Sciatic nerve (tissue), 2 donors: ENCODE data around the gene TOMM40L. TPM values are rescaled to one million over a fixed set of nuclear protein-coding genes. Genes with fewer than 3 reads are reported as not detected.
A peak's percentile ranks its signal among the peaks of the same experiment; 100 is the strongest.
"Not testable (repeated sequence)": the region's sequence is repeated elsewhere in the genome, so short reads cannot be mapped to it uniquely, and the experiment has no call there.

ENCODE experiments used
- ATAC-seq: fragments of 200-7000 bp; cut with Tn5 transposase; one replicate; pipeline ENCODE4 v1.9.1; 2020; ENCODE audit warnings: mild to moderate bottlenecking, moderate library complexity
- DNase-seq: peaks from one replicate; pipeline ENCODE4 v3.0.0-alpha.2; 2020; ENCODE audit warnings: low spot score
- intact Hi-C: fragments of 100-400 bp; cut with DNase I; formaldehyde crosslinking; loops from one replicate; pipeline ENCODE4 v1.14.2; 2022
- total RNA-seq: library from RNA; stranded (reverse); fragmentation: NEBNext Ultra II Directional; extraction: Animal tissue kit (Norgen Biotek cat#: 25700); gene quantifications from one replicate; pipeline ENCODE4 v1.2.1, GENCODE V29; 2021
- donor health status: DM: no; HTN: no; CAD: no.
- donor health status: DM: no; HTN: no; CAD: no.

The TOMM40L gene
- total RNA-seq, 1 donor from 2014 or later = 11.0 TPM

GRCh38 chr1:161235957-161236775 is 10.3 kb downstream of the TOMM40L start:
- DNase-seq (no peak), ATAC-seq (no peak)
- intact Hi-C loops = no loop called here

GRCh38 chr1:161238039-161238473 is 12.2 kb downstream of the TOMM40L start, which contains the start of gene NR1I3:
NR1I3 (minus strand) TSS chr1:161238203; CDS start chr1:161236565, 1,638 bp downstream.
- intact Hi-C loops = no loop called here
- DNase-seq = no peak
- no peak for ATAC-seq

- intact Hi-C loops = no loop called here
- DNase-seq (no peak), ATAC-seq (no peak)
Measured at GRCh38 chr1:161241682-161242081, 15.8 kb downstream of the TOMM40L start.

GRCh38 chr1:161242313-161242712 is 16.5 kb downstream of the TOMM40L start:
- intact Hi-C loops = no loop called here
- no peak for DNase-seq
- no peak for ATAC-seq

GRCh38 chr1:161244888-161245287 is 19.0 kb downstream of the TOMM40L start:
- intact Hi-C loops = no loop called here
- ATAC-seq (no peak), DNase-seq (no peak)

GRCh38 chr1:161250100-161250499 is 24.2 kb downstream of the TOMM40L start:
- intact Hi-C loops, DNase-seq, ATAC-seq: not testable (repeated sequence)

- intact Hi-C loops = no loop called here
- no peak for DNase-seq
- no peak for ATAC-seq
Measured at GRCh38 chr1:161250829-161251228, 25.0 kb downstream of the TOMM40L start.

GRCh38 chr1:161251579-161251978 is 25.7 kb downstream of the TOMM40L start:
- intact Hi-C loops = no loop called here
- no peak for ATAC-seq
- no peak for DNase-seq

GRCh38 chr1:161255302-161255701 is 29.4 kb downstream of the TOMM40L start:
- intact Hi-C loops, ATAC-seq, DNase-seq: not testable (repeated sequence)

- DNase-seq, intact Hi-C loops, ATAC-seq: not testable (repeated sequence)
Measured at GRCh38 chr1:161255955-161256520, 30.2 kb downstream of the TOMM40L start.

GRCh38 chr1:161257109-161257508 is 31.2 kb downstream of the TOMM40L start:
- ATAC-seq, DNase-seq, intact Hi-C loops: not testable (repeated sequence)

- intact Hi-C loops = no loop called here
- ATAC-seq (peak; percentile 70), DNase-seq (peak; percentile 63)
Measured at GRCh38 chr1:161258439-161259344, 32.8 kb downstream of the TOMM40L start, which contains the start of gene PCP4L1. PCP4L1 (plus strand) TSS chr1:161258745; CDS start chr1:161258975, 230 bp downstream.

GRCh38 chr1:161259345-161259702 is 33.5 kb downstream of the TOMM40L start:
- no peak for DNase-seq
- ATAC-seq = no peak
- intact Hi-C loops = no loop called here

GRCh38 chr1:161259765-161260164 is 33.9 kb downstream of the TOMM40L start:
- no peak for ATAC-seq
- DNase-seq = no peak
- intact Hi-C loops = no loop called here

- ATAC-seq = no peak
- no peak for DNase-seq
- intact Hi-C loops = no loop called here
Measured at GRCh38 chr1:161260376-161261260, 34.8 kb downstream of the TOMM40L start.

- intact Hi-C loops = no loop called here
- DNase-seq (no peak), ATAC-seq (no peak)
Measured at GRCh38 chr1:161261261-161262235, 35.7 kb downstream of the TOMM40L start.

- ATAC-seq (no peak), DNase-seq (no peak)
- intact Hi-C loops = no loop called here
Measured at GRCh38 chr1:161265305-161265704, 39.4 kb downstream of the TOMM40L start.
